Measurements from ENCODE around the gene AK4.

Gene AK4

GRCh38 chr1:65278376-65279069 is 130.5 kb downstream of the AK4 start:
- Mint-ChIP-seq H3K9me3 (no peaks in the 10 kb centered on the region), H3K27ac (peak overlapping the region in 2 of 3 experiments; percentile 17 to 81), H3K27me3 (ENCODE audit: low read depth) (peaks cover 17% of the 10 kb centered on the region), H3K36me3 (ENCODE audit: low read depth) (no peaks in the 10 kb centered on the region), H3K4me1 (peaks cover 23% of the 10 kb centered on the region), H3K4me3 (peak overlapping the region; percentile 1 to 55 (median 17))
- no peak for TF ChIP-seq CTCF (IDR thresholded peaks at IDR 0.05; ENCODE audit: unreplicated experiment in 3 of 3)

GRCh38 chr1:65279070-65279779 is 131.2 kb downstream of the AK4 start:
- peaks cover 17% of the 10 kb centered on the region for H3K27me3 Mint-ChIP-seq (ENCODE audit: low read depth)
- H3K9me3 Mint-ChIP-seq = no peaks in the 10 kb centered on the region
- H3K4me3 Mint-ChIP-seq = peak overlapping the region; percentile 1 to 55 (median 22)
- peaks cover 23% of the 10 kb centered on the region for H3K4me1 Mint-ChIP-seq
- no peak for TF ChIP-seq CTCF (IDR thresholded peaks at IDR 0.05; ENCODE audit: unreplicated experiment in 3 of 3)
- H3K36me3 Mint-ChIP-seq (ENCODE audit: low read depth) = no peaks in the 10 kb centered on the region
- peak overlapping the region in 2 of 3 experiments; percentile 32 to 81 for H3K27ac Mint-ChIP-seq
